Measurements from ENCODE around the gene B3GNT3. TPM values are rescaled to one million over a fixed set of nuclear protein-coding genes. Genes with fewer than 3 reads are reported as not detected.

Gene B3GNT3
- total RNA-seq, 1 experiment from 2014 or later, result 22.2 TPM

- no peak for ATAC-seq
These were observed 36.4 kb upstream of the B3GNT3 start for GRCh38 chr19:17758515-17758914.

More at GRCh38 chr19:17758515-17758914, 36.4 kb upstream of the B3GNT3 start:
- H2AFZ ChIP-seq (ENCODE audit: low read depth, low read length, poor library complexity, severe bottlenecking), result no peak overlapping the region
- no peak overlapping the region for H3K27ac ChIP-seq (ENCODE audit: low read depth, low read length)
- no TSS peak for BruUV-seq (replicated peaks)
- H3K27me3 ChIP-seq (ENCODE audit: insufficient read depth, low read length), result no peaks in the 10 kb centered on the region
- no peaks in the 10 kb centered on the region for H3K9me3 ChIP-seq (ENCODE audit: control insufficient read depth in 1 of 2, insufficient read depth in 1 of 2, low read depth in 1 of 2, low read length in 2 of 2)
- H4K20me1 ChIP-seq (ENCODE audit: insufficient read depth), result no peaks in the 10 kb centered on the region
- no peak overlapping the region for H3K9ac ChIP-seq (ENCODE audit: low read length)
- ChIA-PET CTCF (interaction anchor here (1.4 to 1.7 kb wide), 2 partner anchors 8 to 153 kb away, joined by 3 to 7 read pairs; no protein-coding TSS in a partner anchor), RAD21 (ENCODE audit: low non-redundant PET in 1 of 2, low total read pairs in 2 of 2, uncharacterized antibody in 2 of 2, unreplicated experiment in 2 of 2) (no interaction called here), POLR2A (no interaction called here)
- H3K4me2 ChIP-seq (ENCODE audit: low read length), result peak overlapping the region; percentile 23; the same call in 1 of the 2 replicates
- TF ChIP-seq EZH2 (IDR thresholded peaks at IDR 0.05), result no peak
- TF ChIP-seq ELF1 (IDR thresholded peaks at IDR 0.05; ENCODE audit: borderline replicate concordance, low read depth), result no peak
- TF ChIP-seq POLR2A (IDR thresholded peaks at IDR 0.05; ENCODE audit: borderline replicate concordance, extremely low read depth, insufficient read depth, insufficient read length), result no peak
- TF ChIP-seq TCF7L2 (IDR thresholded peaks at IDR 0.05; ENCODE audit: borderline replicate concordance, extremely low read depth, insufficient read depth, insufficient read length), result no peak
- TF ChIP-seq MAX (IDR thresholded peaks at IDR 0.05), result no peak
- TF ChIP-seq ATF3 (IDR thresholded peaks at IDR 0.05), result no peak
- TF ChIP-seq CTCF (IDR thresholded peaks at IDR 0.05 in 2 of 3, conservative IDR thresholded peaks at IDR 0.05 in 1 of 3; ENCODE audit: borderline replicate concordance in 1 of 3, insufficient read depth in 1 of 3, low read depth in 2 of 3, low read length in 2 of 3), result no peak
- TF ChIP-seq ZBTB33 (IDR thresholded peaks at IDR 0.05; ENCODE audit: extremely low read depth, insufficient replicate concordance, low read length), result no peak
- no peak for TF ChIP-seq EGR1 (IDR thresholded peaks at IDR 0.05; ENCODE audit: low read depth)
- no peak for TF ChIP-seq EZH2phosphoT487 (IDR thresholded peaks at IDR 0.05; ENCODE audit: borderline replicate concordance)
- no peak for TF ChIP-seq POLR2AphosphoS5 (IDR thresholded peaks at IDR 0.05; ENCODE audit: low read depth, low read length)
- no peak for TF ChIP-seq YY1 (IDR thresholded peaks at IDR 0.05; ENCODE audit: extremely low read depth, insufficient replicate concordance, low read depth, low read length)
- no peak for TF ChIP-seq CEBPB (IDR thresholded peaks at IDR 0.05; ENCODE audit: low read depth)
- peaks cover 12 to 38% of the 10 kb centered on the region in 2 experiments for H3K4me1 ChIP-seq (ENCODE audit: control insufficient read depth in 1 of 2, insufficient read depth in 2 of 2, low read length in 2 of 2)
- intact Hi-C loops (cut with micrococcal nuclease), result no loop called here
- no peak overlapping the region for H3K4me3 ChIP-seq (replicated peaks in 1 of 2; ENCODE audit: low read depth in 1 of 2, low read length in 2 of 2)
- H3K79me2 ChIP-seq (ENCODE audit: insufficient read depth, low read length), result no peaks in the 10 kb centered on the region
- DNase-seq (ENCODE audit: low read depth, low spot score), result no peak
- H3K9me2 ChIP-seq (ENCODE audit: insufficient read depth), result no peaks in the 10 kb centered on the region
- no peaks in the 10 kb centered on the region for H3K36me3 ChIP-seq (ENCODE audit: control insufficient read depth in 1 of 2, insufficient read depth in 2 of 2, low read length in 2 of 2)

Measured in HCT116 (cell line).